ENCODE data around the gene COL7A1.

- TF ChIP-seq ZNF274 (IDR thresholded peaks at IDR 0.05; ENCODE audit: low read depth, low read length) (no peak), YY1 (IDR thresholded peaks at IDR 0.05; ENCODE audit: insufficient read depth, insufficient read length) (no peak), SUZ12 (IDR thresholded peaks at IDR 0.05; ENCODE audit: extremely low read depth, insufficient read depth, insufficient read length) (no peak)
Observed at GRCh38 chr3:48521635-48522034, 73.5 kb downstream of the COL7A1 start.
